NB4 (cell line): ENCODE results near the gene C1orf21.

Source experiments
- DNase-seq: peaks from one replicate; pipeline ENCODE4 v3.0.0; 2010; ENCODE audit warnings: low read depth
- H3K4me3 ChIP-seq: one replicate; pipeline ENCODE4 v1.5.1; 2011; ENCODE audit warnings: mild to moderate bottlenecking, low read depth, low read length, moderate library complexity
- CTCF ChIP-seq: IDR thresholded peaks from one replicate; pipeline ENCODE4 v1.5.1; 2012; ENCODE audit warnings: low read depth, low read length
- MAX ChIP-seq: IDR thresholded peaks from 2 replicates; pipeline ENCODE4 v1.6.1; 2011; ENCODE audit warnings: low read depth, low read length
- MYC ChIP-seq: IDR thresholded peaks from 2 replicates; pipeline ENCODE4 v1.6.1; 2011; ENCODE audit warnings: low read depth, low read length
- POLR2A ChIP-seq: IDR thresholded peaks from 2 replicates; pipeline ENCODE4 v1.6.1; 2011; ENCODE audit warnings: mild to moderate bottlenecking; ENCODE audit not compliant: insufficient read length; ENCODE audit errors: extremely low read depth

Gene C1orf21

GRCh38 chr1:184457500-184457899 lies 70.7 kb downstream of the C1orf21 start:
- no peak for DNase-seq
- TF ChIP-seq POLR2A (no peak), CTCF (no peak), MYC (no peak), MAX (no peak)
- no peak overlapping the region for H3K4me3 ChIP-seq

GRCh38 chr1:184461321-184461720 lies 74.5 kb downstream of the C1orf21 start:
- H3K4me3 ChIP-seq = no peak overlapping the region
- TF ChIP-seq CTCF (no peak), MYC (no peak), MAX (no peak), POLR2A (no peak)
- DNase-seq = no peak

GRCh38 chr1:184462155-184462554 lies 75.3 kb downstream of the C1orf21 start:
- no peak overlapping the region for H3K4me3 ChIP-seq

GRCh38 chr1:184462990-184463389 lies 76.2 kb downstream of the C1orf21 start:
- no peak for TF ChIP-seq CTCF
- TF ChIP-seq MAX = no peak
- no peak for TF ChIP-seq MYC
- no peak for TF ChIP-seq POLR2A
- H3K4me3 ChIP-seq = no peak overlapping the region
- DNase-seq = no peak

More at GRCh38 chr1:184462155-184462554, 75.3 kb downstream of the C1orf21 start:
- DNase-seq = no peak
- no peak for TF ChIP-seq MYC

GRCh38 chr1:184463680-184464079 lies 76.9 kb downstream of the C1orf21 start:
- H3K4me3 ChIP-seq = no peak overlapping the region
- DNase-seq = no peak
- no peak for TF ChIP-seq CTCF
- no peak for TF ChIP-seq MAX
- no peak for TF ChIP-seq MYC
- TF ChIP-seq POLR2A = no peak

- no peak for TF ChIP-seq MAX
- no peak for TF ChIP-seq POLR2A
- no peak for TF ChIP-seq MYC
- no peak for TF ChIP-seq CTCF
- no peak overlapping the region for H3K4me3 ChIP-seq
- no peak for DNase-seq
Measured at GRCh38 chr1:184464757-184465156, 77.9 kb downstream of the C1orf21 start.
